HG03565 (cell line): Measurements from ENCODE around the gene HAND2.

Experiments
- ATAC-seq: cut with Tn5 transposase; IDR thresholded peaks from one replicate; pipeline ENCODE4 v1.9.1; 2021; ENCODE audit warnings: mild to moderate bottlenecking, moderate library complexity; ENCODE audit not compliant: unreplicated experiment

HAND2 gene

GRCh38 chr4:173482330-173482931 lies 47.6 kb downstream of the HAND2 start:
- ATAC-seq = no peak

GRCh38 chr4:173478913-173479283 lies 51.1 kb downstream of the HAND2 start:
- no peak for ATAC-seq

GRCh38 chr4:173478201-173478912 lies 51.7 kb downstream of the HAND2 start:
- ATAC-seq = no peak

GRCh38 chr4:173477016-173477415 lies 53.0 kb downstream of the HAND2 start:
- ATAC-seq = no peak
